ENCODE data around the gene TMUB2. TPM values are rescaled to one million over a fixed set of nuclear protein-coding genes. Genes with fewer than 3 reads are reported as not detected.
A peak's percentile ranks its signal among the peaks of the same experiment; 100 is the strongest.
"Not testable (repeated sequence)": the region's sequence is repeated elsewhere in the genome, so short reads cannot be mapped to it uniquely, and the experiment has no call there.

The TMUB2 gene
- 38.8 TPM for total RNA-seq
- long read RNA-seq, transcript TMUB2-201 (3 exons, 2,418 nt), result major isoform, 8 of 74 reads
- long read RNA-seq, partial matches to known transcripts, result 29 of 74 reads
- long read RNA-seq, other reads (novel, unspliced or antisense), result 30 of 74 reads

GRCh38 chr17:44186307-44187130 is at the start of gene TMUB2:
Gene TMUB2, plus strand, starts transcription at chr17:44186972. Its CDS starts 737 bp downstream, at chr17:44187709.
- intact Hi-C loops (cut with DNase I), result no loop called here

DNA sequence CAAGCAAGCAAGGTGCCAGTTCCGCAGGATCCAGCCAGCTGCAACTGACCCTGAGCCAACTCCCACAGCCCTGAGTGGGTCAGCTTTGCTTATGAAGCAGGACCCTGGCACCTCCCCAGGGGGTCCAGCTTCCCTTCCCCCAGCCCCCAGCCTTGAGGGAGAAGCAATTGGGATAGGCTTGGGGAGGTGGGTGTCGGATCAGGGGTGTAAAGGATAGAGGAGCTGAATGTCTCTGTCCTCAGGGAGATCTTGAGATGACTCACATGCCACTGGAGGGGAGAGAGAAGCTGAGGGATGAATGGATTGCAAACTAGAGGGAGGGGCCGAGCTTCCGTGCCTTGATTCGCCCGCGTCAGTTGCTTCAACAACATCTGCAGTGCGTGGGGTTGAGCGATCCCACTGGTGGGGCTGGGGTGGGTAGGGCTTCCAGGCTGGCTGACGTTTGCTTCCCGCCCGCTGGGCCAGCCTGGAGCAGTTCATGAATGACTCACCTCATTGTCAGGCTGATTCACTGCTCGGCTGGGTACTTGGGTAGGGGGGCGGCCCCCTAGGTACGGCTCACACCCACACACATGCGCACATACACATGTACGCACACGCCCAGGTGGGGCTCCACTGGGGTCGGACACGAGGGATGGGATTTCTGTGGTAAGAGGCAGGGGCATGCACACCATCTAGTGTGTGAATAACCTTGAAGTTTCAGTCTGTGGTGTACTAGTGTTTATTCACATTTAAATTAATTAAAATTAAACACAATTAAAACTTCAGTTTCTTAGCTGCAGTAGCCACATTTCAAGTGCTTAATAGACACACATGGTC is 48.7 kb upstream of the TMUB2 start:
- TF ChIP-seq CTCF (IDR thresholded peaks at IDR 0.05), result no peak
- H3K36me3 ChIP-seq, result no peaks in the 10 kb centered on the region
- DNase-seq (peak; percentile 85), ATAC-seq (peak; percentile 85)
- intact Hi-C loops (cut with DNase I), result no loop called here
- H3K27ac ChIP-seq, result peak overlapping the region; percentile 42
- peaks cover 18% of the 10 kb centered on the region for H3K4me1 ChIP-seq
- H3K9me3 ChIP-seq, result no peaks in the 10 kb centered on the region
- no peak overlapping the region for H3K4me3 ChIP-seq
- H3K27me3 ChIP-seq, result no peaks in the 10 kb centered on the region

More at GRCh38 chr17:44186307-44187130, at the start of gene TMUB2:
- H3K4me1 ChIP-seq, result peaks cover 18% of the 10 kb centered on the region
- TF ChIP-seq CTCF (IDR thresholded peaks at IDR 0.05), result no peak
- DNase-seq (peak; percentile 99), ATAC-seq (peak; percentile 98)
- H3K27ac ChIP-seq, result peak within 1 kb of the TSS; percentile 99
- peak within 1 kb of the TSS; percentile 100 for H3K4me3 ChIP-seq
- no peaks in the 10 kb centered on the region for H3K9me3 ChIP-seq
- no peaks in the 10 kb centered on the region for H3K27me3 ChIP-seq
- H3K36me3 ChIP-seq, result peaks cover 39% of the 10 kb centered on the region

DNA sequence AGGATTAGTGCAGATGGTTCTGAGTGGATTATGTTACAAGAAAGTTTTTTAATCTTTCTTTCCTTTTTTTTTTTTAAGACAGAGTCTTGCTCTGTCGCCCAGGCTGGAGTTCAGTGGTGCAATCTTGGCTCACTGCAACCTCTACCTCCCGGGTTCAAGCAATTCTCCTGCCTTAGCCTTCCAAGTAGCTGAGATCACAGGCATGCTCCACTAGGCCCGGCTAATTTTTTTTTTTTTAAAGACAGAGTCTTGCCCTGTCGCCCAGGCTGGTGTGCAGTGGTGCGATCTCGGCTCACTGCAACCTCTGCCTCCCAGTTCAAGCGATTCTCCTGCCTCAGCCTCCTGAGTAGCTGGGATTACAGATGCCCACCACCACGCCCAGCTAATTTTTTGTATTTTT is 42.9 kb upstream of the TMUB2 start:
- H3K4me3 ChIP-seq; H3K27ac ChIP-seq; H3K36me3 ChIP-seq; H3K9me3 ChIP-seq; H3K27me3 ChIP-seq; ATAC-seq; DNase-seq; intact Hi-C loops (cut with DNase I); H3K4me1 ChIP-seq: not testable (repeated sequence)

DNA sequence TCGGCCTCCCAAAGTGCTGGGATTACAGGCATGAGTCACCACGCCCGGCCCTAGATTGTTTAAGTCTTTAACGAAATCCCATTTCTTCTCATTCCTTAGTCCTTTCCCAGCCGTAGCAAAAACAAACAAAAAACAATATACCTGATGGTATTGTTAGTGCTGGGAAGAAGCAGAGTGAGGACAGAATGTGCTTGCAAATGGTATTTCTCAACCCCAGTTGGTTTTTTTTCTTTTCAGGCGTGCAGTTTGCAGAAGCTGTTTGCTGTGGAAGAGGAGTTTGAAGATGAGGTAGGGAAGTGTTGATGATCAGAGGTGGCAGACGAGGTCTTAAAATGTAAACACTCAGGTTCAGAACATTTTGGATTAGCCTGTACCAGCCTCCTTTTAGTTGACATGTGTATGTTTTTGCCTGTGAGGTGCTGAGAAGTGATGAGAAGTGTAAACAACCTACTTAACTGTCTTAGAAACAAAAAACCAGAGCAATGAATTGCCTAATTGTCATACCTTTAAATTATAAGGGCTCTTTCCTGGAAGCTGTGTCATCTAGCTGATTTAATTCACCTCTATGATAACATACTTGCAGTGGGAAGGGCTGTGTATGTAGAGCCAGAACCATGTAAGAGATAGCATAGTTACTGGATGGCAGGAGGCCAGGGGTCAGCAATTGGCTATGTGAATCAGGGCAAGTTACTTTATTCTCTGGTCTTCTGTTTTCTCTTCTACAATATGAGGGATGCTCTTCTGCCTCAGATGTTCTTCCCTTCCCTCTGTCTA is 41.6 kb upstream of the TMUB2 start:
- ATAC-seq, result no peak
- intact Hi-C loops (cut with DNase I), result no loop called here
- H3K36me3 ChIP-seq, result no peaks in the 10 kb centered on the region
- no peaks in the 10 kb centered on the region for H3K27me3 ChIP-seq
- H3K9me3 ChIP-seq, result no peaks in the 10 kb centered on the region
- peaks cover 8% of the 10 kb centered on the region for H3K4me1 ChIP-seq
- TF ChIP-seq CTCF (IDR thresholded peaks at IDR 0.05), result no peak
- H3K27ac ChIP-seq, result peak overlapping the region; percentile 11
- no peak for DNase-seq
- no peak overlapping the region for H3K4me3 ChIP-seq

GRCh38 chr17:44146375-44147346 is 40.1 kb upstream of the TMUB2 start:
- H3K27ac ChIP-seq, result no peak overlapping the region
- H3K27me3 ChIP-seq, result no peaks in the 10 kb centered on the region
- ATAC-seq (no peak), DNase-seq (no peak)
- H3K9me3 ChIP-seq, result no peaks in the 10 kb centered on the region
- no peak overlapping the region for H3K4me3 ChIP-seq
- TF ChIP-seq CTCF (IDR thresholded peaks at IDR 0.05), result no peak
- H3K4me1 ChIP-seq, result peaks cover 8% of the 10 kb centered on the region
- H3K36me3 ChIP-seq, result no peaks in the 10 kb centered on the region
- intact Hi-C loops (cut with DNase I), result no loop called here

All from upper lobe of right lung (tissue), 1 donor.